ENCODE results near the gene SLX9.

SLX9 gene

GRCh38 chr21:44929242-44929798 lies 10.5 kb upstream of the SLX9 start:
- DNase-seq (ENCODE audit: low spot score in 2 of 2) (peak in 1 of 2 donors; percentile 62), ATAC-seq (no peak)
- peaks cover 17% of the 10 kb centered on the region for H3K36me3 Mint-ChIP-seq
- peaks cover 74% of the 10 kb centered on the region for H3K4me1 Mint-ChIP-seq
- peak overlapping the region; percentile 98 for H3K4me3 Mint-ChIP-seq
- peak overlapping the region; percentile 96 for H3K27ac Mint-ChIP-seq
- H3K9me3 Mint-ChIP-seq = no peaks in the 10 kb centered on the region

- H3K9me3 Mint-ChIP-seq = no peaks in the 10 kb centered on the region
- no peak for ATAC-seq
- peak overlapping the region; percentile 96 for H3K27ac Mint-ChIP-seq
- peaks cover 17% of the 10 kb centered on the region for H3K36me3 Mint-ChIP-seq
- no peak for DNase-seq (ENCODE audit: low spot score in 2 of 2)
- H3K4me3 Mint-ChIP-seq = peak overlapping the region; percentile 98
- peaks cover 67% of the 10 kb centered on the region for H3K4me1 Mint-ChIP-seq
These were observed 9.9 kb upstream of the SLX9 start for GRCh38 chr21:44929799-44930542.

GRCh38 chr21:44930543-44930981 lies 9.3 kb upstream of the SLX9 start:
- Mint-ChIP-seq H3K27ac (peak overlapping the region; percentile 96), H3K4me3 (peak overlapping the region; percentile 98), H3K4me1 (peaks cover 62% of the 10 kb centered on the region), H3K36me3 (peaks cover 17% of the 10 kb centered on the region), H3K9me3 (no peaks in the 10 kb centered on the region)
- peak; percentile 14 for ATAC-seq
- peak; percentile 33 to 75 for DNase-seq (ENCODE audit: low spot score in 2 of 2)

GRCh38 chr21:44931137-44931500 lies 8.7 kb upstream of the SLX9 start:
- Mint-ChIP-seq H3K27ac (peak overlapping the region; percentile 96), H3K4me3 (peak overlapping the region; percentile 98), H3K4me1 (peaks cover 58% of the 10 kb centered on the region), H3K9me3 (no peaks in the 10 kb centered on the region), H3K36me3 (peaks cover 17% of the 10 kb centered on the region)
- ATAC-seq (no peak), DNase-seq (ENCODE audit: low spot score in 2 of 2) (peak in 1 of 2 donors; percentile 62)

GRCh38 chr21:44931501-44932407 lies 8.1 kb upstream of the SLX9 start:
- ATAC-seq = no peak
- H3K4me3 Mint-ChIP-seq = peak overlapping the region; percentile 98

GRCh38 chr21:44932408-44933181 lies 7.2 kb upstream of the SLX9 start:
- Mint-ChIP-seq H3K36me3 (peaks cover 8% of the 10 kb centered on the region), H3K4me1 (peaks cover 44% of the 10 kb centered on the region), H3K27ac (peak overlapping the region; percentile 74), H3K9me3 (no peaks in the 10 kb centered on the region), H3K4me3 (peak overlapping the region; percentile 98)
- peak; percentile 67 to 73 for DNase-seq (ENCODE audit: low spot score in 2 of 2)
- peak; percentile 68 for ATAC-seq

More at GRCh38 chr21:44931501-44932407, 8.1 kb upstream of the SLX9 start:
- peaks cover 16% of the 10 kb centered on the region for H3K36me3 Mint-ChIP-seq
- H3K27ac Mint-ChIP-seq = peak overlapping the region; percentile 96
- H3K4me1 Mint-ChIP-seq = peaks cover 52% of the 10 kb centered on the region
- DNase-seq (ENCODE audit: low spot score in 2 of 2) = no peak
- no peaks in the 10 kb centered on the region for H3K9me3 Mint-ChIP-seq

- H3K4me3 Mint-ChIP-seq = peak overlapping the region; percentile 98
- DNase-seq (ENCODE audit: low spot score in 2 of 2) (no peak), ATAC-seq (no peak)
- H3K27ac Mint-ChIP-seq = peak overlapping the region; percentile 74
- no peaks in the 10 kb centered on the region for H3K9me3 Mint-ChIP-seq
- H3K4me1 Mint-ChIP-seq = peaks cover 36% of the 10 kb centered on the region
- H3K36me3 Mint-ChIP-seq = peaks cover 6% of the 10 kb centered on the region
These were observed 6.5 kb upstream of the SLX9 start for GRCh38 chr21:44933199-44933917.

- ATAC-seq (no peak), DNase-seq (ENCODE audit: low spot score in 2 of 2) (no peak)
- peaks cover 6% of the 10 kb centered on the region for H3K36me3 Mint-ChIP-seq
- peaks cover 35% of the 10 kb centered on the region for H3K4me1 Mint-ChIP-seq
- H3K4me3 Mint-ChIP-seq = no peak overlapping the region
- H3K27ac Mint-ChIP-seq = no peak overlapping the region
- no peaks in the 10 kb centered on the region for H3K9me3 Mint-ChIP-seq
These were observed 5.9 kb upstream of the SLX9 start for GRCh38 chr21:44933918-44934260.

GRCh38 chr21:44934276-44934675 lies 5.6 kb upstream of the SLX9 start:
- H3K9me3 Mint-ChIP-seq = no peaks in the 10 kb centered on the region
- H3K36me3 Mint-ChIP-seq = peaks cover 6% of the 10 kb centered on the region
- no peak overlapping the region for H3K27ac Mint-ChIP-seq
- DNase-seq (ENCODE audit: low spot score in 2 of 2) (no peak), ATAC-seq (no peak)
- H3K4me3 Mint-ChIP-seq = no peak overlapping the region
- peaks cover 35% of the 10 kb centered on the region for H3K4me1 Mint-ChIP-seq

- Mint-ChIP-seq H3K9me3 (no peaks in the 10 kb centered on the region), H3K27ac (no peak overlapping the region)
These were observed 4.9 kb upstream of the SLX9 start for GRCh38 chr21:44934797-44935532.

GRCh38 chr21:44935533-44935927 lies 4.3 kb upstream of the SLX9 start:
- H3K4me1 Mint-ChIP-seq = peaks cover 25% of the 10 kb centered on the region
- no peaks in the 10 kb centered on the region for H3K36me3 Mint-ChIP-seq
- ATAC-seq (no peak), DNase-seq (ENCODE audit: low spot score in 2 of 2) (no peak)
- H3K27ac Mint-ChIP-seq = no peak overlapping the region
- H3K4me3 Mint-ChIP-seq = no peak overlapping the region
- H3K9me3 Mint-ChIP-seq = no peaks in the 10 kb centered on the region

More at GRCh38 chr21:44934797-44935532, 4.9 kb upstream of the SLX9 start:
- H3K36me3 Mint-ChIP-seq = no peaks in the 10 kb centered on the region
- DNase-seq (ENCODE audit: low spot score in 2 of 2) = no peak
- H3K4me3 Mint-ChIP-seq = no peak overlapping the region
- peaks cover 29% of the 10 kb centered on the region for H3K4me1 Mint-ChIP-seq
- no peak for ATAC-seq

GRCh38 chr21:44938772-44939531 lies 877 bp upstream of the SLX9 start:
- Mint-ChIP-seq H3K4me1 (peaks cover 43% of the 10 kb centered on the region), H3K9me3 (no peaks in the 10 kb centered on the region), H3K4me3 (peak overlapping the region; percentile 84), H3K36me3 (peaks cover 27% of the 10 kb centered on the region), H3K27ac (peak overlapping the region; percentile 66)
- DNase-seq (ENCODE audit: low spot score in 2 of 2) (no peak), ATAC-seq (no peak)

GRCh38 chr21:44940116-44940631 lies 345 bp downstream of the SLX9 start:
- H3K27ac Mint-ChIP-seq = peak overlapping the region; percentile 66
- peaks cover 39% of the 10 kb centered on the region for H3K36me3 Mint-ChIP-seq
- DNase-seq (ENCODE audit: low spot score in 2 of 2) (no peak), ATAC-seq (peak; percentile 57)
- no peaks in the 10 kb centered on the region for H3K9me3 Mint-ChIP-seq
- peak overlapping the region; percentile 84 for H3K4me3 Mint-ChIP-seq
- H3K4me1 Mint-ChIP-seq = peaks cover 54% of the 10 kb centered on the region

Measured in stimulated activated effector memory CD8-positive, alpha-beta T cell treated with anti-CD3 and anti-CD28 coated beads, Interleukin-12 subunit alpha, Interleukin-12 subunit beta, amount 100 ng/mL, for 72 hours (primary cell).